ENCODE data around the gene ZNF138. TPM values are rescaled to one million over a fixed set of nuclear protein-coding genes. Genes with fewer than 3 reads are reported as not detected.
"Not testable (repeated sequence)": the region's sequence is repeated elsewhere in the genome, so short reads cannot be mapped to it uniquely, and the experiment has no call there.

The ZNF138 gene
- total RNA-seq, 3 donors from 2014 or later, result 7.3 to 8.4 (median 7.3) TPM

GRCh38 chr7:64863530-64863929, 69.3 kb downstream of the ZNF138 start:
- H3K4me1 Mint-ChIP-seq (ENCODE audit: low read depth); H3K4me3 Mint-ChIP-seq; H3K36me3 Mint-ChIP-seq (ENCODE audit: insufficient read depth); ATAC-seq; H3K27me3 Mint-ChIP-seq (ENCODE audit: low read depth); H3K9me3 Mint-ChIP-seq; DNase-seq: not testable (repeated sequence)

GRCh38 chr7:64863969-64864368, 69.7 kb downstream of the ZNF138 start:
- ATAC-seq (no peak), DNase-seq (no peak)
- Mint-ChIP-seq H3K4me1 (ENCODE audit: low read depth) (no peaks in the 10 kb centered on the region), H3K4me3 (no peak overlapping the region), H3K9me3 (peaks cover 10% of the 10 kb centered on the region), H3K36me3 (ENCODE audit: insufficient read depth) (no peaks in the 10 kb centered on the region), H3K27me3 (ENCODE audit: low read depth) (no peaks in the 10 kb centered on the region)

- H3K4me3 Mint-ChIP-seq, result no peak overlapping the region
- no peak for DNase-seq
- H3K9me3 Mint-ChIP-seq, result peaks cover 14% of the 10 kb centered on the region
- H3K36me3 Mint-ChIP-seq (ENCODE audit: insufficient read depth), result no peaks in the 10 kb centered on the region
- H3K27me3 Mint-ChIP-seq (ENCODE audit: low read depth), result peaks cover 6% of the 10 kb centered on the region
- no peaks in the 10 kb centered on the region for H3K4me1 Mint-ChIP-seq (ENCODE audit: low read depth)
- no peak for ATAC-seq
Measured at GRCh38 chr7:64867863-64868440, 73.7 kb downstream of the ZNF138 start.

GRCh38 chr7:64868499-64868898, 74.3 kb downstream of the ZNF138 start:
- DNase-seq (no peak), ATAC-seq (no peak)
- Mint-ChIP-seq H3K4me1 (ENCODE audit: low read depth) (no peaks in the 10 kb centered on the region), H3K27me3 (ENCODE audit: low read depth) (peaks cover 6% of the 10 kb centered on the region), H3K9me3 (peaks cover 13% of the 10 kb centered on the region), H3K4me3 (no peak overlapping the region), H3K36me3 (ENCODE audit: insufficient read depth) (no peaks in the 10 kb centered on the region)

- no peaks in the 10 kb centered on the region for H3K36me3 Mint-ChIP-seq (ENCODE audit: insufficient read depth)
- DNase-seq (no peak), ATAC-seq (no peak)
- H3K27me3 Mint-ChIP-seq (ENCODE audit: low read depth), result peaks cover 8% of the 10 kb centered on the region
- no peaks in the 10 kb centered on the region for H3K4me1 Mint-ChIP-seq (ENCODE audit: low read depth)
- no peak overlapping the region for H3K4me3 Mint-ChIP-seq
- H3K9me3 Mint-ChIP-seq, result peaks cover 8% of the 10 kb centered on the region
Measured at GRCh38 chr7:64869121-64869725, 75.0 kb downstream of the ZNF138 start.

GRCh38 chr7:64869912-64870562, 75.8 kb downstream of the ZNF138 start:
- DNase-seq (no peak), ATAC-seq (no peak)
- Mint-ChIP-seq H3K4me1 (ENCODE audit: low read depth) (no peaks in the 10 kb centered on the region), H3K36me3 (ENCODE audit: insufficient read depth) (no peaks in the 10 kb centered on the region), H3K27me3 (ENCODE audit: low read depth) (peaks cover 8% of the 10 kb centered on the region), H3K9me3 (peaks cover 8% of the 10 kb centered on the region), H3K4me3 (no peak overlapping the region)

DNA sequence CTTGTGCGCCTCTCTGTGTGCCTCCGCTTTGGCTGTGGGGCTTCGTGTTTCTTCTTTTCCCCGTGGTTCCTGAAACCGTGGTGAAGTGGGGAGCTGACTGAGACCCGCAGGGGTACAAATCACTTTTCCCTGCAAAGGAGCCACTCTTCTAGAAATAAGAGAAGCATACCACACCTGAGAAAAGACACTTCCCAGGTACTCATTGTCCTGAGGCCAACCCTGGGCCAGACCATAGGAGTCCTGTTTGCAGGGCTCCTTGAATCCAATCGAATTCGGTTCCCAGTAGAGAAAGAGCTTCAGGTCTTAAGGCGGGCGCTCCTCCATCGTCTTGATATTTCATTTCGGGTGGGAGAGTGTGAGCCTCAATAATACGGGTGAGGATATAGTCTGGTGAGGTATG, 76.4 kb downstream of the ZNF138 start:
- Mint-ChIP-seq H3K36me3 (ENCODE audit: insufficient read depth) (no peaks in the 10 kb centered on the region), H3K9me3 (peaks cover 8% of the 10 kb centered on the region), H3K4me1 (ENCODE audit: low read depth) (no peaks in the 10 kb centered on the region), H3K27me3 (ENCODE audit: low read depth) (peaks cover 8% of the 10 kb centered on the region), H3K4me3 (no peak overlapping the region)
- ATAC-seq, result no peak
- DNase-seq, result no peak

DNA sequence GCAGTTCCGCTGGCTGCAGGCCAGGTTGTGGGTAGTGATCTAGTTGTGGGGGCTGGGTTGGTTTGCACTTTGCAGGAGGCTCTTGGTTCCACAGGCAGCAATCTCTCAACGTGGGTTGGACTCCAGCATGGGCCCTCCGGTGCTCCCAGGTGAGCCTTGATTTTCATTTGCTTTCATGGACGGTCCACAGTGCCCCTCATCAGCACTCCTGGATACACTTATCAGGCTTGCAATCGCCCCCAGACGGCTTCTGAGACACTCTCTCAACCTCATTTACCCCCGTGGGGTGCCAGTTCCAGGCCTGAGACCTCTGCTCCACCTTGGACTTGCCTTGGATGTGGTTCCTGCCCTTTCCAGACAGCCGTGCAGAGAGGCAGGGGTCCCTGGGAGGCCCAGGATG, 77.5 kb downstream of the ZNF138 start:
- no peak overlapping the region for H3K4me3 Mint-ChIP-seq
- no peaks in the 10 kb centered on the region for H3K36me3 Mint-ChIP-seq (ENCODE audit: insufficient read depth)
- ATAC-seq (no peak), DNase-seq (no peak)
- peaks cover 8% of the 10 kb centered on the region for H3K27me3 Mint-ChIP-seq (ENCODE audit: low read depth)
- no peaks in the 10 kb centered on the region for H3K4me1 Mint-ChIP-seq (ENCODE audit: low read depth)
- H3K9me3 Mint-ChIP-seq, result peaks cover 5% of the 10 kb centered on the region

DNA sequence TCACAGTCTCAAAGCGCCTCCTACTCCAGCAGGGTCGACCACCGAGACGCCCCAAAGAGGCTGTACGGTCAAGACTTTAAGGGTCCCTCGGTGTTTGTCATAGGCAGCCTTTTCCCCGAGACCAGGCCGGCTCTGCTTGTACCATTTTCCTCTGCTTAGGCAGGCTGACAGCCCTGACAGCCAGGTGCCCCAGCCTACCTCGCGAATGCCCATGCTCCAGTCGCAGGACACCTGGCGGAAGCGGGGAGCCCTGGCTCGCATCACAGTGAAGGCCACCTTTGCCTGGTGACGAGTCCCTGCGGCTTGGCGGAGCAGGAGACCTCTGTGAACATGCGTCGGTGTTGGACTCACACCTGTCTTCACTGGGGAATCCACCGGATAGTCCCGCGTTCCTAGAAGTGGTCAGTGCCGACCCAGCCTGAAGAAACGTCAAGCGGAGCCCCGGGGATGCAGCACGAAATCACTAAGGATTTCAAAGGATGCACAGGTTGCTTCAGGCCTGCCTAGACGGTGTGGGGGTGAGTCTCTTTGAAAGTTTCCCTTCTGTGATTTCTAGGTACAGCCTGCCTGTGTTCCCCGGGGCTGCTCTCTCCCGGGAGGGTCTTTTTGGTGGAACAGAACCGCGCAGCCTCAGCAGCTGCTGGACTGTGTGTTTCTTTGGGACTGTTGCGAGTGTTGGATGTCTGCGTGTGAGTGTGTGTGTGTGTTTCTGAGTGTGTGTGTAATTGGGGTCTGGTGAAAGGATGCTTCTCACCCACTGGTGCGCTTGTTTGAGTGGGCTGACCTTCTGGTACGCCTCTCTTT, 78.3 kb downstream of the ZNF138 start:
- H3K9me3 Mint-ChIP-seq, result peaks cover 5% of the 10 kb centered on the region
- no peaks in the 10 kb centered on the region for H3K4me1 Mint-ChIP-seq (ENCODE audit: low read depth)
- no peak for ATAC-seq
- no peak for DNase-seq
- no peaks in the 10 kb centered on the region for H3K36me3 Mint-ChIP-seq (ENCODE audit: insufficient read depth)
- H3K27me3 Mint-ChIP-seq (ENCODE audit: low read depth), result peaks cover 13% of the 10 kb centered on the region
- H3K4me3 Mint-ChIP-seq, result no peak overlapping the region

- DNase-seq (no peak), ATAC-seq (no peak)
- peaks cover 5% of the 10 kb centered on the region for H3K9me3 Mint-ChIP-seq
- H3K4me3 Mint-ChIP-seq, result no peak overlapping the region
- H3K27me3 Mint-ChIP-seq (ENCODE audit: low read depth), result peaks cover 18% of the 10 kb centered on the region
- H3K36me3 Mint-ChIP-seq (ENCODE audit: insufficient read depth), result no peaks in the 10 kb centered on the region
- H3K4me1 Mint-ChIP-seq (ENCODE audit: low read depth), result peaks cover 4% of the 10 kb centered on the region
Measured at GRCh38 chr7:64873155-64873500, 78.9 kb downstream of the ZNF138 start.

- H3K9me3 Mint-ChIP-seq, result peaks cover 5% of the 10 kb centered on the region
- DNase-seq (no peak), ATAC-seq (no peak)
- H3K27me3 Mint-ChIP-seq (ENCODE audit: low read depth), result peaks cover 20% of the 10 kb centered on the region
- peaks cover 4% of the 10 kb centered on the region for H3K4me1 Mint-ChIP-seq (ENCODE audit: low read depth)
- no peak overlapping the region for H3K4me3 Mint-ChIP-seq
- H3K36me3 Mint-ChIP-seq (ENCODE audit: insufficient read depth), result no peaks in the 10 kb centered on the region
Measured at GRCh38 chr7:64873517-64873916, 79.3 kb downstream of the ZNF138 start.

DNA sequence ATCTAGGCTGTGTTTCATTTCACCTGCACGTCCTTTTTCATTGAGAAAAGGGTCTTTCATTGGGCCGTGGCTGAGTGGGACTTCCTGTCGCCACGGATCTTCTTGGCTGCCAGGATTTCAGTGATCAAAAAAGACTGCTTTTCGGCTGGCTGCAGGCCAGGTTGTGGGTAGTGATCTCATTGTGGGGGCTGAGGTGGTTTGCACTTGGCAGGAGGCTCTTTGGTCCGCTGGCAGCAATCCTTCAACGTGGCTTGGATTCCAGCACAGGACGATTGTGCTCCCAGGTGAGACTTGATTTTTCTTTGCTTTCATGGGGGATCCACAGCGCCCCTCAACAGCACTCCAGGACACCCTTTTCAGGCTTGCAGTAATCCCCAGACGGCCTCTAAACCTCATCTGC, 79.9 kb downstream of the ZNF138 start:
- Mint-ChIP-seq H3K4me3 (no peak overlapping the region), H3K9me3 (peaks cover 5% of the 10 kb centered on the region), H3K27me3 (ENCODE audit: low read depth) (peaks cover 25% of the 10 kb centered on the region), H3K36me3 (ENCODE audit: insufficient read depth) (no peaks in the 10 kb centered on the region), H3K4me1 (ENCODE audit: low read depth) (peaks cover 4% of the 10 kb centered on the region)
- DNase-seq (no peak), ATAC-seq (no peak)

- Mint-ChIP-seq H3K4me1 (ENCODE audit: low read depth) (peaks cover 4% of the 10 kb centered on the region), H3K27me3 (ENCODE audit: low read depth) (peaks cover 27% of the 10 kb centered on the region), H3K9me3 (peaks cover 5% of the 10 kb centered on the region), H3K4me3 (no peak overlapping the region), H3K36me3 (ENCODE audit: insufficient read depth) (no peaks in the 10 kb centered on the region)
- DNase-seq, result no peak
- ATAC-seq, result no peak
Measured at GRCh38 chr7:64874562-64875250, 80.5 kb downstream of the ZNF138 start.

DNA sequence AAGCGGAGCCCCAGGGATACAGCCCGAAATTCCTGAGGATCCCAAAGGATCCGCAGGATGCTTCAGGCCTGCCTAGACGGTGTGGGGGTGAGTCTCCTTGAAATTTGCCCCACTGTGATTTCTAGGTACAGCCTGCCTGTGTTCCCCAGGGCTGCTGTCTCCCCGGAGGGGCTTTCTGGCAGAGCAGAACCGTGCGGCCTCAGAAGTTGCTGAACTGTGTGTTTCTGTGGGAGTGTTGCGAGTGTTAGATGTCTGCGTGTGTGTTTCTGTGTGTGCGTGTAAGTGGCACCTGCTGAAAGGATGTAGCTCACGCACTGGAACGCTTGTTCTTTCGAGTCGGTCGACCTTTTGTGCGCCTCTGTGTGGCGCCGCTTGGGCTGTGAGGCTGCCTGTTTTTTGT, 81.0 kb downstream of the ZNF138 start:
- Mint-ChIP-seq H3K36me3 (ENCODE audit: insufficient read depth) (no peaks in the 10 kb centered on the region), H3K4me1 (ENCODE audit: low read depth) (peaks cover 4% of the 10 kb centered on the region), H3K4me3 (no peak overlapping the region), H3K27me3 (ENCODE audit: low read depth) (peaks cover 27% of the 10 kb centered on the region), H3K9me3 (peaks cover 3% of the 10 kb centered on the region)
- DNase-seq (no peak), ATAC-seq (no peak)
